ENCODE data around the gene GLO1. TPM values are rescaled to one million over a fixed set of nuclear protein-coding genes. Genes with fewer than 3 reads are reported as not detected.

GLO1 gene
- total RNA-seq, 1 experiment from 2014 or later, result 188 TPM

DNA sequence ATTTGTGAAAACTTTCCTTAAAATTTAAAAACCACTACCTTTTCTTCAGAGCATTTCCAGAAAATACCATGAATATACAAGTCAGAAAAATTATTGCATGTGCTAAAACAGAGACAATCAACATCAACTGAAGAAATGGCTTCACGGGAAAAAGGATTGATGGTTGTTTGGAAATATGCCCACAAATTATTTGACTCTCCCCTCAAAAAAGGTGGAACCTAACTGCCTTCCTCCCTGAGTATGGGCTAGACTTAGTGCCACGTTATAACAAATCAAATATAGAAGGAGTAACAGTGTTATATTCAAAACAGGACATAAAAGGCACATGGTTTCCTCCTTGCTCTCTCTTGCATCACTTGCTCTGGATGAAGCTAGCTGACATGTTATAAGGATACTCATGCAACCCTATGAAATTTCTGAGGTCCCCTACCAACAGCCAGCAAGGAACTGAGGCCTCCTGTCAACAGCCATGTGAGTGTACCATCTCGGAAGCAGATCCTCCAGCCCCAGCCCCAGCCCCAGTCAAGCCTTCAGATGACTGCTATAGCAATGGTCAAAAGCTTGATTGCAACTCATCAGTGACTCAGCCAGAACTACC lies 71.7 kb downstream of the GLO1 start:
- Histone ChIP-seq H3K27ac (ENCODE audit: insufficient read length, low read depth, low read length) (no peak overlapping the region), H2BK120ac (ENCODE audit: low read depth, low read length, poor library complexity, severe bottlenecking) (no peak overlapping the region), H3K4me1 (ENCODE audit: insufficient read depth, low read length) (no peaks in the 10 kb centered on the region), H2AK5ac (ENCODE audit: insufficient read length, low read length) (no peak overlapping the region), H2AFZ (ENCODE audit: low read length) (no peak overlapping the region), H4K8ac (replicated peaks; ENCODE audit: insufficient read length, low read depth, low read length) (no peak overlapping the region), H4K5ac (ENCODE audit: insufficient read length, low read depth, low read length) (no peak overlapping the region), H2BK12ac (ENCODE audit: insufficient read length, low read depth, low read length) (no peak overlapping the region), H3K23me2 (ENCODE audit: insufficient read length, low read depth, low read length, poor library complexity, severe bottlenecking) (no peaks in the 10 kb centered on the region), H3K9ac (ENCODE audit: extremely low read depth, insufficient read length, low read length) (no peak overlapping the region), H2BK15ac (ENCODE audit: low read depth, low read length) (no peak overlapping the region), H4K20me1 (ENCODE audit: control insufficient read depth, insufficient read depth, insufficient read length) (no peaks in the 10 kb centered on the region), H3K27me3 (ENCODE audit: insufficient read depth, low read length) (no peaks in the 10 kb centered on the region), H2BK20ac (ENCODE audit: low read depth, low read length, poor library complexity, severe bottlenecking) (no peak overlapping the region), H3K56ac (ENCODE audit: insufficient read length, low read depth, low read length) (no peak overlapping the region), H3T11ph (ENCODE audit: low read length) (no peak overlapping the region), H3K18ac (ENCODE audit: insufficient read length, low read depth, low read length) (no peak overlapping the region), H3K9me3 (ENCODE audit: control insufficient read depth, low read depth, low read length) (no peaks in the 10 kb centered on the region), H4K91ac (ENCODE audit: insufficient read length, low read depth, low read length) (no peak overlapping the region), H3K79me2 (ENCODE audit: insufficient read depth, low read length) (no peaks in the 10 kb centered on the region), H3K4me2 (ENCODE audit: insufficient read depth, insufficient read length, low read length) (no peak overlapping the region), H2BK5ac (ENCODE audit: insufficient read length, low read length) (no peak overlapping the region), H3K14ac (ENCODE audit: insufficient read depth, low read length) (no peak overlapping the region), H3K23ac (ENCODE audit: insufficient read length, low read depth, low read length) (no peak overlapping the region), H3K4ac (ENCODE audit: low read depth, low read length) (no peak overlapping the region), H3K79me1 (ENCODE audit: insufficient read depth, low read depth, low read length, poor library complexity, severe bottlenecking) (peaks cover 2% of the 10 kb centered on the region)
- no peak overlapping the region for H3K4me3 Mint-ChIP-seq
- no peaks in the 10 kb centered on the region for H3K4me1 Mint-ChIP-seq
- H3K36me3 Mint-ChIP-seq (ENCODE audit: insufficient read depth in 1 of 3, low read depth in 3 of 3), result no peaks in the 10 kb centered on the region
- TF ChIP-seq, protein P1, sequence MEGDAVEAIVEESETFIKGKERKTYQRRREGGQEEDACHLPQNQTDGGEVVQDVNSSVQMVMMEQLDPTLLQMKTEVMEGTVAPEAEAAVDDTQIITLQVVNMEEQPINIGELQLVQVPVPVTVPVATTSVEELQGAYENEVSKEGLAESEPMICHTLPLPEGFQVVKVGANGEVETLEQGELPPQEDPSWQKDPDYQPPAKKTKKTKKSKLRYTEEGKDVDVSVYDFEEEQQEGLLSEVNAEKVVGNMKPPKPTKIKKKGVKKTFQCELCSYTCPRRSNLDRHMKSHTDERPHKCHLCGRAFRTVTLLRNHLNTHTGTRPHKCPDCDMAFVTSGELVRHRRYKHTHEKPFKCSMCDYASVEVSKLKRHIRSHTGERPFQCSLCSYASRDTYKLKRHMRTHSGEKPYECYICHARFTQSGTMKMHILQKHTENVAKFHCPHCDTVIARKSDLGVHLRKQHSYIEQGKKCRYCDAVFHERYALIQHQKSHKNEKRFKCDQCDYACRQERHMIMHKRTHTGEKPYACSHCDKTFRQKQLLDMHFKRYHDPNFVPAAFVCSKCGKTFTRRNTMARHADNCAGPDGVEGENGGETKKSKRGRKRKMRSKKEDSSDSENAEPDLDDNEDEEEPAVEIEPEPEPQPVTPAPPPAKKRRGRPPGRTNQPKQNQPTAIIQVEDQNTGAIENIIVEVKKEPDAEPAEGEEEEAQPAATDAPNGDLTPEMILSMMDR (conservative IDR thresholded peaks at IDR 0.05), result no peak
- WGBS (ENCODE audit: extremely low coverage, insufficient read length, low lambda C conversion rate), result no CpG with 5 or more reads among the region's 3 CpGs
- no peaks in the 10 kb centered on the region for H3K9me3 Mint-ChIP-seq
- DNase-seq, result no peak
- no peak overlapping the region for H3K27ac Mint-ChIP-seq
- no peaks in the 10 kb centered on the region for H3K27me3 Mint-ChIP-seq (ENCODE audit: low read depth)

Other genes with a start within 250 kb of the GLO1 start
- gene BTBD9, start 63.2 kb downstream of the GLO1 start, total RNA-seq (2021), result 7.8 and 8.9 TPM in 2 replicates
- gene DNAH8, start 12.2 kb upstream of the GLO1 start, total RNA-seq (2021), result not detected in 2 replicates